RWPE1 (cell line): ENCODE data around the gene TAGLN2.
A peak's percentile ranks its signal among the peaks of the same experiment; 100 is the strongest.

Experiments
- CTCF ChIA-PET: fragments of 350-600 bp; sonication (Branson Sonifier 250); formaldehyde crosslinking; extraction: SDS; loops from one replicate; lab custom pipeline; 2021; lab: Yijun Ruan, JAX
- POLR2A ChIA-PET: fragments of 400-600 bp; formaldehyde crosslinking; extraction: SDS; loops from one replicate; lab custom pipeline; 2020; ENCODE audit warnings: antibody characterized with exemption; ENCODE audit not compliant: low non-redundant PET; lab: Yijun Ruan, JAX
- DNase-seq: peaks from one replicate; pipeline ENCODE4 v3.0.0; 2012; ENCODE audit warnings: low spot score
- H3K27ac ChIP-seq: fragments of 450-650 bp; 2 replicates; pipeline ENCODE4 v1.5.1; 2017
- TF ChIP-seq, protein P1 (sequence below): fragments of 450-650 bp; conservative IDR thresholded peaks from 2 replicates; pipeline ENCODE4 v1.5.1; 2017; ENCODE audit warnings: low read depth, mild to moderate bottlenecking

The TAGLN2 gene

DNA sequence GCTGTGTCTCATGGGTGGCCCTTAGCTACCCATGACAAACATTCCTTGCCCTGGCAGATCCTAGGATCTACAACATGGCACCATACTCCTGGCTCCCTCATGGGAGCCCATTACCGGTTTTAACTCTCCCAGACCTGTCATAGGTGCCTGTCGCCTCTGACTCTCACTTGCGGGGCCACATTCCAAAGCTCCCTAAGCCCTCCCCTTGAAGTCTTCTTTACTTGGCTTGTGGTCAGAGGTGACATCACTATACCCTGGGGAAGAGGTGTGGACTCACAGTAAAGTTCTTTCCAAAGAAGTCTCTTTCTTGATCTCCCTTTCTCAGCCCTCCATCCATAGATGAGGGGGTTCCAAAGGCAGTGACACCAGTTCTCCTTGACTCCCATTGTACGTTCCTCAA lies 34.1 kb upstream of the TAGLN2 start:
- CTCF ChIA-PET = interaction anchor here (1.3 to 2.6 kb wide), 3 partner anchors 14 to 48 kb away, joined by 3 to 8 read pairs (median 4); partner anchors contain the start of gene IGSF9
- POLR2A ChIA-PET = interaction anchor here (1.0 kb wide), 1 partner anchor 13 kb away, joined by 3 read pairs; no protein-coding TSS in a partner anchor
- H3K27ac ChIP-seq = peak overlapping the region; percentile 55
- DNase-seq = peak; percentile 31
- TF ChIP-seq, protein P1, sequence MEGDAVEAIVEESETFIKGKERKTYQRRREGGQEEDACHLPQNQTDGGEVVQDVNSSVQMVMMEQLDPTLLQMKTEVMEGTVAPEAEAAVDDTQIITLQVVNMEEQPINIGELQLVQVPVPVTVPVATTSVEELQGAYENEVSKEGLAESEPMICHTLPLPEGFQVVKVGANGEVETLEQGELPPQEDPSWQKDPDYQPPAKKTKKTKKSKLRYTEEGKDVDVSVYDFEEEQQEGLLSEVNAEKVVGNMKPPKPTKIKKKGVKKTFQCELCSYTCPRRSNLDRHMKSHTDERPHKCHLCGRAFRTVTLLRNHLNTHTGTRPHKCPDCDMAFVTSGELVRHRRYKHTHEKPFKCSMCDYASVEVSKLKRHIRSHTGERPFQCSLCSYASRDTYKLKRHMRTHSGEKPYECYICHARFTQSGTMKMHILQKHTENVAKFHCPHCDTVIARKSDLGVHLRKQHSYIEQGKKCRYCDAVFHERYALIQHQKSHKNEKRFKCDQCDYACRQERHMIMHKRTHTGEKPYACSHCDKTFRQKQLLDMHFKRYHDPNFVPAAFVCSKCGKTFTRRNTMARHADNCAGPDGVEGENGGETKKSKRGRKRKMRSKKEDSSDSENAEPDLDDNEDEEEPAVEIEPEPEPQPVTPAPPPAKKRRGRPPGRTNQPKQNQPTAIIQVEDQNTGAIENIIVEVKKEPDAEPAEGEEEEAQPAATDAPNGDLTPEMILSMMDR = no peak

GRCh38 chr1:159958719-159959380 lies 33.5 kb upstream of the TAGLN2 start:
- no peak for DNase-seq
- ChIA-PET CTCF (interaction anchor here (1.3 to 2.6 kb wide), 3 partner anchors 13 to 49 kb away, joined by 3 to 8 read pairs (median 4); partner anchors contain the start of gene IGSF9), POLR2A (interaction anchor here (1.0 kb wide), 1 partner anchor 13 kb away, joined by 3 read pairs; no protein-coding TSS in a partner anchor)
- TF ChIP-seq, protein P1 = no peak
- H3K27ac ChIP-seq = peak overlapping the region; percentile 68

GRCh38 chr1:159957824-159958268 lies 32.5 kb upstream of the TAGLN2 start:
- peak overlapping the region; percentile 68 for H3K27ac ChIP-seq
- ChIA-PET CTCF (interaction anchor here (1.3 to 2.6 kb wide), 2 partner anchors 12 to 49 kb away, joined by 4 to 8 read pairs; partner anchors contain the start of gene IGSF9), POLR2A (interaction anchor here (0.6 kb wide), 1 partner anchor 882 kb away, joined by 4 read pairs; no protein-coding TSS in a partner anchor)
- TF ChIP-seq, protein P1 = no peak
- no peak for DNase-seq

DNA sequence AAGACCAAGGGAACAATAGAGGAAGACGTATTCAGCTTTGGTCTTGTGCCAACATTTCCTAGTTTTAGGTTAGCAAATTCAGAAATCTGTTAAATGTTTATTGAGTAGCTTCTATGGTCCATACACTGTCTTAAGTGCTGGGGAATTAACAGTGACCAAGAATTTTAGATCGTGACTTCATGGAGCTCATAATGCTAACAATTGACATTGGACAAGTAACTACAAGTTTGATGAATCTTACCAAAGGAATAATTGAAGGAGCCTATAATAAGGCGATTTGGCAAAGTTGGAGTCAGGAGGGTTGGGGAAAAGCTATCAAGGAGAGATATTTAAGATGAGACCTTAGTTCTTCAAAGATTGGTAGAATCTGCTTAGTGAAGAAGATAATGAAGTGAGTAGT lies 30.1 kb upstream of the TAGLN2 start:
- DNase-seq = no peak
- POLR2A ChIA-PET = no interaction called here
- CTCF ChIA-PET = no interaction called here
- H3K27ac ChIP-seq = no peak overlapping the region
- TF ChIP-seq, protein P1 = no peak

DNA sequence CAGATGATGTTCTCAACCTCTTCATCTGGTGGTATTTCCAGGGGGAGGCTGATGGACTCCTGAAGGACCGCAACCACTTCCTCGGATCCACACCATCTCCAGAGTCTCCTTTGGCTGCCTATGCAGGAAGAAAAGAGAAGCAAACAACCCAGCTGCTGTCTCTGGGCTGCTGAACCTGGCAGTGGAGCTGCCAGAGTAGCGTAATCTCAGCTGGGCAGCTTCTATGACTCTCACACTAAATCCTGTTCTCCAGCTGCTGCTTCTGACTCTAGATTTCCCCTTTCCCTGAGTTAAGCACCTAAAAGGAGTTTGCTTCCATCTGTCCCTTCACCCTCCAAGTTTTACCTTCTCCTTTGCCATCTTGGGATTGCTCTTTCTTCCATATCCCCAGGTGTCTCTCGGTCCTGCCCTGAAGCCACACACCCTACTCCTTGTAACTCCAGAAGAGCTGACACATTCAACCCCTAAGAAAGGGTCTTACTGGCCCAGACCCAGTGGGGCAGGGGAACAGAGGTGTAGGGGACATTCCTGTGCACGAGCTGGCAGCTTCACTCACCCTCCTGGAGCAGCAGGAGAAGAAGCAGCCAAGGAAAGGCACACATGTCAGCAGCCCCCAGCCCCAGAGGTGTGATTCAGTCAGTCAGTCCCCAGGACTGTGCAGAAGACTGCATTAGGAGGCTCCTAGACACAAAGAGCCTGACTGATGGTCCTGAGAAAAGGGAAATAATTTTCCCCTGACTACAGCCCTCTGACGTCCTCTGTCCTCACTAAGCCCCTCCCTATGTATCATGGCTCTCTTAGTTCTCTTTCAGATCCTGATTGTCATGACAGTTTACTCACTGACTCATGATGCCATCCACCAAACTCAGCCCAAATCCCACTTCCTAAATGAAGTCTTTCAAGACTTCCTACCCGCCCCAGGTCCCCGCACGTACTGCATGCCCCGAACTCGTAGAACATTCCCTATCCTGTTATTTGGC lies 28.5 kb upstream of the TAGLN2 start, which contains the start of gene SLAMF9:
Gene SLAMF9 (minus strand): TSS at position 702 of the 980 bp plus-strand sequence. CDS start 100 bp downstream, at position 602.
- peak within 1 kb of the TSS; percentile 68 for H3K27ac ChIP-seq
- POLR2A ChIA-PET = no interaction called here
- TF ChIP-seq, protein P1 = no peak
- DNase-seq = peak; percentile 41
- CTCF ChIA-PET = interaction anchor here (1.2 kb wide), 1 partner anchor 8 kb away, joined by 3 read pairs; no protein-coding TSS in a partner anchor

DNA sequence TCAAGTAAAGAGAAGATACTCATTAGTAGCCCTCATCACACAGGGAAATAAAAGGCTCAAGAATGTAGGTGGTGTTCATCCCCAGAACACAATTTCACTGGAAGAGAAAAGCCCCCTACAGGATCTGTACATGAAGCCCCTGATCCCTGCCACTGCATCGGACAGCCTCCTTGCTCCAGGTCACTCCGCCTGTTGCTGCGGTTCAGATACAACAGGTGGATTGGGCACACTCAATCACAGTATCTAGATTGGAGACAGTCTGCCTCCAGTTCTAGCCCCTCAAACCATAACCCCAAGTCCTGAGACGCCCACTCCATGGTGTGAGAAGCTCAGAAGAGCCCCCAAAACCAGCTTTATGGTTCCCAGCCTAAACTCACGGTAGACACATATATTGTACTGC lies 27.6 kb upstream of the TAGLN2 start:
- DNase-seq = no peak
- ChIA-PET CTCF (no interaction called here), POLR2A (no interaction called here)
- H3K27ac ChIP-seq = no peak overlapping the region
- TF ChIP-seq, protein P1 = no peak
